Occipital lobe (tissue), 2 donors: Measurements from ENCODE around the gene ZNF74. TPM values are rescaled to one million over a fixed set of nuclear protein-coding genes. Genes with fewer than 3 reads are reported as not detected.
"Not testable (repeated sequence)": the region's sequence is repeated elsewhere in the genome, so short reads cannot be mapped to it uniquely, and the experiment has no call there.

Source experiments
- DNase-seq: peaks from one replicate; lab custom pipeline; 2025; lab: John Stamatoyannopoulos, UW
- total RNA-seq: library from RNA; depleted of rRNA; stranded (reverse); fragments of >200 nt; gene quantifications from one replicate; pipeline ENCODE4 v1.2.3, GENCODE V29; 2014

Gene ZNF74
- total RNA-seq, 1 donor from 2014 or later: 46.2 TPM

DNA sequence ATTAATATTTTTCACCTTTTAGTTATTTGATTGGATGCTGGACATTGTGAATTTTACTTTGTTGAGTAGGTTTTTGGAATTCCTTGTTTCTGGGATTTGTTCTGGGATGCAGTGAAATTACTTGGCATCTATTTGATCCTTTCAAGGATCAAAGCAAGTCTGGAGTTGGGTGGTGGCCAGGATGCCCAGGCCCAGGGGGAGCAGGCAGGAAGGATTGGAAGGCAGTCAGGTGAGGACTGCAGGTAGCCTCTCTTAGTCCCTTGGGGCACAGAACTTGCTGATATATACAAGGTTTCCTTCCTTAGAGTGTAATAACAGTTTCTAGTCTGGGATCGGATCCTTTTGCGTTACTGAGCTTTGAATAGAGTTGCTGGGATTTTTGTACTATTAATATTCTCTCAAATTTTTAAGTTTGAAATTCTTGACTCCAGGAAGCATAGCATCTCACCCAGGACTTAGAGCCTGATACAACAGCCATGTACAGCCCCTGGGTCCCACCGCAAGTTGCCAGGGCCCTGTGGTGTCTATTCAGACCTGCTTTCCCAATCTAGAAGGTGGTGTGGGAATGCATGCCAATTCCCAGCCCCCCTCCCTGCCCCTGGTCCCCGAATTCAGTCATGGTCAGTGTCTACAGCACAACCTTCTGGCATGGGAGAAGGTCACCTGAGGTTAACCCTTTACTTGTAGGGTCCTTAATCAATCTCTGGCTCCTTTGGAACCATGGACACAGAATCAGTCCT is 6.1 kb downstream of the ZNF74 start:
- DNase-seq: no peak

DNA sequence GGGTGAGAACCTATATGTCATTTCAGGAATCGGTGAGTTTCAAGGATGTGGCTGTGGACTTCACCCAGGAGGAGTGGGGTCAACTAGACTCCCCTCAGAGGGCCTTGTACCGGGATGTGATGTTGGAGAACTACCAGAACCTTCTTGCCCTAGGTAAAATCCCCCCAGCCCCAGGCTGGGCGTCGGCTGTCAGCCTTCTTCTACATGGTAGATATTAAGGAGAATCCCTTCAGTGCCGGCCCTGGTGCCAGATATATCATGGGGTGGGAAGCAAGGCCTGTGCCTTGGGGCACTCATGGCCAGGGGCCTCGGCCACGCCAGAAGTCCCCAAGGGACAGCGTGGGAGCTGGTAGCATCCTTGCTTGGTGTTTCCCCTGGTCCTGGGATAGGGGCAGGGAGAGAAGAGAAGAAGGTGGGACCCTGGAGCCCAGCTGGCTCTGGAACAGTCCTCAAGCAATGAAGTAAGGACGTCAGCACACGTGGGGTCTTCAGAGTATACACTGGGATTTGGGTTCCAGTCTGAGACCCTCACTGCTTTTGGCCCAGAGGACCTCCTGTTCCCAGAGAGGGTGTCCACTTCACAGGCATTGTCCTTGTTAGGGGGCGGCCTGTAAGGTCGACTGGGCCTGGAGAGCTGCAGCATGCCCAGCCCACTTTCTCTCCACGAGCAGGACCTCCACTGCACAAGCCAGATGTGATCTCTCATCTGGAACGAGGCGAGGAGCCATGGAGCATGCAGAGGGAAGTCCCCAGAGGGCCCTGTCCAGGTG is 6.8 kb downstream of the ZNF74 start:
- no peak for DNase-seq

DNA sequence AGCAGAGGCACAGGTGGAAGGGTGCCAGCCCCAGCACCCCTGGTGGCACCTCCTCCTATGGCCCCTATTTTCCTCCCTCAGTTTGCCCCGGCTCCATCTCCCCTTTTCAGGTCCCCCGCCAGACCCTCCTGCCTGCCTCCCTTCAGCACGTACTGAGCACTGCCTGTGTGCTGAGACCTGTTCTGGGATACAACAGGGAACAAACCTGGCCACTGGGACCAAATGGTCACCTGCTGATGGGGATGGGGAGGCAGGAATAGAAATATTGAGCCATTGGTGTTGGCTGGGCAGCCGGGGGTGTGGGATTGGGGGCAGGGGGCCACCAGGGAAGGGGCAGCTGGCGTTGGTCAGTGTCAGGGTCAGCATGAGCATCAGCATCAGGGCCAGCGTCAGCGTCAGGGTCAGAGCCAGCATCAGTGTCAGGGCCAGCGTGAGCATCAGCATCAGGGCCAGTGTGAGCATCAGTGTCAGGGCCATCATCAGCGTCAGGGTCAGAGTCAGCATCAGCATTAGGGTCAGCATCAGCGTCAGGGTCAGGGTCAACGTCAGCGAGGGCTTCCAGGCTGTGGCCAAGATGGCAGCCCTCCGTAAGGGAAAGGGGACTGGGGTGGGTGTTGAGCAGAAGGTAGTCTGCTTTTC is 7.5 kb downstream of the ZNF74 start:
- DNase-seq: no peak

DNA sequence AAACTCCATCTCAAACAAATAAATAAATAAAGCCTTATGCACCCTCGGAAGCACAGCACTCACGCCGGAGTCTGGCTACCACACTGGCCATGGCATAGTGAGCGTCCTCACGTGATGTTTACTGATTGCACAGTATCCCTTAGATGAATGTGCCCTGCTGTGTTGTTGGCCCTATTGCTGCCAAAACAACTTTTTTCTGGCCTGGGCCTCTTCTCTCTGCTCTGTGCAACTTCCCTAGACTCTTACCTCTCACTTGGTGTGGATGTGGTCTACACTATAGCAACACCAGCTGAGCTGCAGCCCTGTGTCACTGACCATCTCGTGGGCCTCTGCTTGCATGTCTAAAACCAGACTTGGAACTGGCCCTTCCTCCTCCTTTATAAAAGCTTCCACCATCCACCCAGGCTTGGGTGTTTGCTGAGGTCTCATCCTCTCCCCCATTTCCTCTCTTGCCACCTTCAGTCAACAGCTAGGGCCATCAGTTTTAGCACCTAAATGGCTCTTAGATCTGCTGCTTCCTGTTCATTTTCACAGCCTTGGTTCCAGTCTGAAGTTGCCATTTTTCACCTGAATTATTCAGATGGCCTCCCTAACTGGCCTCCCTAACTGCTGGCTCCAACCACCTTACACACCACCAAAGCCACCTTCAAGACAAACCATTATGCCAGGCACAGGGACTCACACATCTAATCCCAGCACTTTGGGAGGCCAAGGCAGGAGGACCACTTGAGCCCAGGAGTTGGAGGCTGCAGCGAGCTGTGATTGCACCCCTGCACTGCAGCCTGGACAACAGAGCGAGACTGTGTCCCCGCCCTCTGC is 9.2 kb downstream of the ZNF74 start:
- DNase-seq: no peak

DNA sequence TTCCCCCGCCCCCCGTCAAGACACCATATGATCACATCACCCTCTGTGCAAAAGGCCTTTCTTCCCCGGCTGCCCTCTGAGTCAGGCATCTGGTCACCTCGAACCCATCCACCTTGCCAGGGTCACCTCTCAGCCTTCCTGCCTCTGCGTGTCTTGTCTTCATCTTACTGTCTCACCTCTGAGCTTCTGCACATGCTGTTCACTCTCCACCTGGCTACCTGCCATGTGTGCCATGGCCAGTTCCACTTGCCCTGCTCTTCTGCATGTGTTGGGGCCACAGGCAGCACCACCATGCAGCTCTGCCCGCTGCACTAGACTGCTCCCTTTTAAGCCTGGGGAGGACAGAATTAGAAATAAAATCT is 9.8 kb downstream of the ZNF74 start:
- no peak for DNase-seq

DNA sequence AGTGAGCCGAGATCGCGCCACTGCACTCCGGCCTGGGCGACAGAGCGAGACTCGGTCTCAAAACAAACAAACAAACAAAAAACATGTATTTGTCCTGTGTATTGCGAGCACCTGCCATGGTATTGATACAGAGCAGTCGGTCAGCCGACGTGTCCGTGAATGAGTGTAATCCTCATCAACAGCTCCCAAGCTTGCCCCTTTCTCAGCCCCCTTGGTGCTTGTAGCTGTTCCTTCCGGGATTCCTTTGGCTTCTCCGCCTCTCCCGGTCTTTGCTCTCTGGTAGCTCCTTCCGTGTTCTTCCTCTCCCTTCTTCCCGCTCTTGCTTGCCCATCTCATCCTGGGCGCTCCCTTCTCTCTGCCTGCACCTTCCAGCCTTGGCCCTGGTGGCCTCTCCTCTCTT is 10.9 kb downstream of the ZNF74 start:
- no peak for DNase-seq

DNA sequence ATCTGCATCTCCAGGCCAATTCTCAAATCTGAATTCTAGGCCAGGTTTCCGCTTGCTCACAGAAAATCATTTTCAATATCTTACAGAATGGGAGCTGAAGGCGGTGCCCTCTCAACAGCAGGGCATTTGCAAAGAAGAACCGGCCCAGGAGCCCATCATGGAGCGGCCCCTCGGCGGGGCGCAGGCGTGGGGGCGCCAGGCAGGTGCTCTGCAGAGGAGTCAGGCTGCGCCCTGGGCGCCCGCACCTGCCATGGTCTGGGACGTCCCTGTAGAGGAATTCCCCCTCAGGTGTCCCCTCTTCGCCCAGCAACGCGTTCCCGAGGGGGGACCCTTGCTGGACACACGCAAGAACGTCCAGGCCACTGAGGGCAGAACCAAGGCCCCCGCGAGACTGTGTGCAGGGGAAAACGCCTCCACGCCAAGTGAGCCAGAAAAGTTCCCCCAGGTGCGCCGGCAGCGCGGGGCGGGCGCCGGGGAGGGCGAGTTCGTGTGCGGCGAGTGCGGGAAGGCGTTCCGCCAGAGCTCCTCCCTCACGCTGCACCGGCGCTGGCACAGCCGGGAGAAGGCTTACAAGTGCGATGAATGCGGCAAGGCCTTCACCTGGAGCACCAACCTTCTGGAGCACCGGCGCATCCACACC is 11.5 kb downstream of the ZNF74 start:
- DNase-seq: no peak

DNA sequence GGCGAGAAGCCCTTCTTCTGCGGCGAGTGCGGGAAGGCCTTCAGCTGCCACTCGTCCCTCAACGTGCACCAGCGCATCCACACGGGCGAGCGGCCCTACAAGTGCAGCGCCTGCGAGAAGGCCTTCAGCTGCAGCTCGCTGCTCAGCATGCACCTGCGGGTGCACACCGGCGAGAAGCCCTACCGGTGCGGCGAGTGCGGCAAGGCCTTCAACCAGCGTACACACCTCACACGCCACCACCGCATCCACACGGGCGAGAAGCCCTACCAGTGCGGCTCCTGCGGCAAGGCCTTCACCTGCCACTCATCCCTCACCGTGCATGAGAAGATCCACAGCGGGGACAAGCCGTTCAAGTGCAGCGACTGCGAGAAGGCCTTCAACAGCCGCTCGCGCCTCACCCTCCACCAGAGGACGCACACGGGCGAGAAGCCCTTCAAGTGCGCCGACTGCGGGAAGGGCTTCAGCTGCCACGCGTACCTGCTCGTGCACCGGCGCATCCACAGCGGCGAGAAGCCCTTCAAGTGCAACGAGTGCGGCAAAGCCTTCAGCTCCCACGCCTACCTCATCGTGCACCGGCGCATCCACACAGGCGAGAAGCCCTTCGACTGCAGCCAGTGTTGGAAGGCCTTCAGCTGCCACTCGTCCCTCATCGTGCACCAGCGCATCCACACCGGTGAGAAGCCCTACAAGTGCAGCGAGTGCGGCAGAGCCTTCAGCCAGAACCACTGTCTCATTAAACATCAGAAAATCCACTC is 12.2 kb downstream of the ZNF74 start:
- DNase-seq: no peak

DNA sequence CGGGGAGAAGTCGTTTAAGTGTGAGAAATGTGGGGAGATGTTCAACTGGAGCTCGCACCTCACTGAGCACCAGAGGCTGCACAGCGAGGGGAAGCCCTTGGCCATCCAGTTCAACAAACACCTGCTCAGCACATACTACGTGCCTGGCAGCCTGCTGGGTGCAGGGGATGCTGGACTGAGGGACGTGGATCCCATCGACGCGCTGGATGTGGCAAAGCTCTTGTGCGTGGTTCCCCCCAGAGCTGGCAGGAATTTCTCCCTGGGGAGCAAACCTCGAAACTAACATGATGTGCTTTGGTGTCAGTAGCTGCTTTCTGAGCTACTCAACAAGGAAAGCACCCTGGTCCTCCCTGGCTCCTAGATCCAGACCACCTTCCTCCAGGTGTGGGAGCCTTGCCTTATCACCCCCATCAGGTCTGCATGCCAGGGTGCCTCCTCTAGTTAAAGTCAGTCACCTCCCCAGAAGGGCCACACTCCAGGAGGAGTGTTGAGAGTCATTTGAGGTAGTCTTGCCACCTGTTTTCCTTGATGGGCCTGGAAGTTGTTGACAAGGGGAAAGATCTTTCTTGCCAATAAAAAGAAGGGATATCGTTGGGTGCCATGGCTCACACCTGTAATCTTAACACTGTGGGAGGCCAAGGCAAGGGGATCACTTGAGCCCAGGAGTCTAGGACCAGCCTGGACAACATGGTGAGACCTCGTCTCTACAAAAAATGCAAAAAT is 12.9 kb downstream of the ZNF74 start:
- no peak for DNase-seq

DNA sequence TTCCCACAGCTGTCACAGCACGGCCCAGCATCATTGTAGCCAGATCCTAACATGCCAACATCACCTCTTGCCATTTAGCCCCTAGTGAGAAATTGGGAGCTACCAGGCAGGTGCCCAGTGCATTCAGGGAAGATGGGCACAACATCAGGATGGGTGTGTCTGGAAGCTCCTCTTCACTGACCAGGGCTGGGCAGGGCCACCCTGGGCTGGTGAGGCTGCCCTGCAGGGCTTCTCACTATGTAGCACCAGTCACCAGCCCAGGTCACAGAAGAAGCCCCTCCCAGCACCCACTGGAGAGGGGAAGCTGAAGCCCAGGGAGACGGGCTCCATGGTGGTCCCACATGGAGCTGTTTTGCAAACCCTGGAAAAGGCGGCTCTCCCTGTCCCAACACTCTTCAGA is 13.9 kb downstream of the ZNF74 start:
- DNase-seq: no peak

DNA sequence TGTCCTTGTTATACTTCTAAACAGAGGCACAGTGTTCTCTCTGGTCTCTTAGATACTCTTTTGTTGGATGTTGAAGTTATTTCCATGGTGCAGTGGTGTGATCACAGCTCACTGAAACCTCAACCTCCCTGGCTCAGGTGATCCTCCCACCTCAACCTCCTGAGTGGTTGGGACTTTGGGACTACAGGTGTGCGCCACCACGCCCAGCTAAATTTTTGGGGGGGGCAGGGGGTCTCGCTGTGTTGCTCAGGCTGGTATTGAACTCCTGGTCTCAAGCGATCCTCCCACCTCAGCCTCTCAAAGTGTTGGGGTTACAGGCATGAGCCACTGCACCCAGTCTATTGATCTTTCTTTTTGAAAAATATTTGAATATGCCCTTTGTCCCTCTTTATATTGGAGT is 14.9 kb downstream of the ZNF74 start:
- no peak for DNase-seq

DNA sequence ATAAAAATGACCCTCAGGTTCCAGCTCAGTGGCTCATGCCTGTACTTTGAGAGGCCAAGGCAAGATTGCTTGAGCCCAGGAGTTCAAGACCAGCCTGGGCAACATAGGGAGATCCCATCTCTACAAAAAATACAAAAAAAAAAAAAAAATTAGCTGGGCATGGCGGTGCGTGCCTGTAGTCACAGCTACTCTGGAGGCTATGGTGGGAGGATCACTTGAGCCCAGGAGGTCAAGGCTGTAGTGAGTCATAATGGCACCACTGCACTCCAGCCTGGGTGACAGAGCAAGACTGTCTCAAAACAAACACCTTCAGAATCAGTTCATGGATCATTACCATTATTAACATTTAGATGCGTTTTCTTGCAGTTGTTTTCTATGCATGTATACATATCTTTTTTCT is 15.4 kb downstream of the ZNF74 start:
- not testable (repeated sequence) for DNase-seq

DNA sequence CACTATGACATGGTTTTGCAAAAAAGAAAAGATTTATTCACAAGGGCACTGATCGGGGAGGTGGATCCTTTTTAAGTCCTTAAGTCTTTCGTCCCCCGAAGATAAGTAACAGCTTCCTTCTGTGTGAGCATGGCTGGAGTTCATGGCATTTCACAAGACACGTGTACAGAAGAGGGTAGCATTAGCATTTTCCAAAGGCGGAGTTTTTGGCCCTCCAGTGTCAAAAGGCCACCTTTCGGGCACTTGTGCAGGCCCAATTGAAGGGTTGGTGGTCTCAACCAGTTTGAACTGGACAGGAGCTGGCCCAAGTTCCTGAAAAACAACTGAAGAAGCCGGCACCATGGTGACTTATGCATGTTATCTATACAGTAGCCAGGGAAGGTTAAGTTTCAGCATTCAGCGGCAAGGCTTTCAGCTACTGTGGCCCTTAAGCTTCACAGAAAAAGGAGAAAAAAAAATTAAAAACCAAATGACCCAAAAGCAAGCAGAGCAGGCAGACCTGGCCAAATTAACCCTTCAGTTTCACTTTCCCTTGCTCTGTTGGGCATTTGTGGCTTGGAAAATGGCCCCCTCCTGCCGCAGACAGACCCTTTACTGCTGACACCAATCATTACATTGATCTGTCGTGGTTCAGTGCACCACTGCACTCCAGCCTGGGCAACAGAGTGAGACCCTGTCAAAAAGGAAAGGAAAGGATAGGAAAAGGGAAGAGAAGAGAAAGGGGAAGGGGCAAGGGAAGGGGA is 18.7 kb downstream of the ZNF74 start:
- no peak for DNase-seq

DNA sequence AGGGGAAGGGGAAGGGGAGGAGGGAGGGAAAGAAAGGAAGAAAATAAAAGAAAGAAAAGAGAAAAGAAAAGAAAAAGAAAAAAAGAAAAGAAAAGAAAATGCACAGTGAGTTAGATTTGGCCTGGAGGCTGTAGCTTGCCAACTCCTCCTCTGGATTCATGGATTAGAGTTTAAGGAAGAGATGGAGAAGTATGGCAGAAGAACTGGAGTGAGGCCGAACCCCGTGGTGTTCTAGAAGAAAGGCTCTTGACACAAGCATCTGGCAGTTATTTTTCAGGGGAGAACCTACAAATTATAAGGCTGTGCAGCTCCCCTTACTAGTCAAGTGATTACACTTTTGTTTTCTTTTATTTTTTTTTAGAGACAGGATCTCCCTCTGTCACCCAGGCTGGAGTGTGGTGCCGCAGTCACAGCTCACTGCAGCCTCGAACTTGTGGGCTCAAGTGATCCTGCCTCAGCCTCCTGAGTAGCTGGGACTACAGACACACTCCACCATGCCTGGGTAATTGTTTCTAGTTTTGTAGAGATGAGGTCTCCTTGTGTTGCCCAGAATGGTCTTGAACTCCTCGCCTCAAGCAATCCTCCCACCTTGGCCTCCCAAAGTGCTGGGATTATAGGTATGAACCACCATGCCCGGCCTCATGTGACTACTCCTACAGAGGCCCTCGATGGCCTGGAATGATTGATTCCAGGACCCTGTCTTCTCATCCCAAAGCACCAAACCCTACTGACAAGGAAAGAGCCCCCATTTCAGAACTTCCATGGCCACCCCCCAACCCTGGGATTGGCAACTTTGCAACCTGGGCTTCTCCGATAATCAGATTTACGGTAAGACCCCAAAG is 19.5 kb downstream of the ZNF74 start:
- DNase-seq: no peak

DNA sequence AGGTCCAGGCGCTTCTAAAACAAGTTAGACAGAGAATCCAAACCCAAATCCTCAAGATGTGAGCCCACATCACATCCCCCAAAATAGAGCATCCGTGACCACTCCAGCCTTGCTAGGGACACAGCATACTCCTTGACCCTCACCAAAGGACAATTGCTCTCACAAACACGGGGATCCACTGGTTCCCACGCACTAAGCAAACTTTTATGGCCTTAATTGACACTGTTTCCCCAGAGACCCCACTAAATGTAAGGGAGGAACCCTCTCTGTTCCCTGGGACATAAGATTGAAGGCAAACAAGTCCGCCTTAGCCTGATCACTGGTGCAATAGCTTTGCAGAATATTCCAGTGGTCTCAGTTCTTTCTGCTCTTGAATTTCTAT is 20.1 kb downstream of the ZNF74 start:
- no peak for DNase-seq

DNA sequence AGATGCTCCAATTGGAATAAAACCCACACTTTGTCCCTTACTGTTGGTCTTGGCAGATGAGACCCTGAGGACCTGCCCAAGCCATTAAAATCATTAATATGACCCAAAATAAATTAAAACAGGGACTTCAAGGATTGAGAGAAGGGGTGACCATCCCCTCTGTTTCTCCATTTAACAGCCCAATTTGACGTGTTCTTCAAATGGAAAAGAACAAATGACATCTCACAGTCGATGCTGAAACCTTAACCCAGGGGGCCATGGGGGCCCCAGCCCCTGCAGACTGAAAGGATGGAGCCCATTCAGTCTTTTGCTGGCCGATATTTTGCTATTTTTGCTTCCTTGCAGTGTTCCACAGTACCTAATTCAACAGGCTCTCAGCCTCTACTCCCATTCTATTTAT is 20.5 kb downstream of the ZNF74 start:
- DNase-seq: no peak

DNA sequence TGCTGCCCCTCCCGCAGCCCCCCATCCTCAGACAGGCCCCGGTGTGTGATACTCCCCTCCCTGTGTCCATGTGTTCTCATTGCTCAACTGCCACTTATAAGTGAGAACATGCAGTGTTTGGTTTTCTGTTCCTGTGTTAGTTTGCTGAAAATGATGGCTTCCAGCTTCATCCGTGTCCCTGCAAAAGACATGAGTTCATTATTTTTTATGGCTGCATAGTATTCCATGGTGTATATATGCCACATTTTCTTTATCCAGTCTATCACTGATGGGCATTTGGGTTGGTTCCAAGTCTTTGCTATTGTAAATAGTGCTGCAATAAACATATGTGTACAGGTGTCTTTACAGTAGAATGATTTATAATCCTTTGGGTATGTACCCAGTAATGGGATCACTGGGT is 21.3 kb downstream of the ZNF74 start:
- DNase-seq: not testable (repeated sequence)

DNA sequence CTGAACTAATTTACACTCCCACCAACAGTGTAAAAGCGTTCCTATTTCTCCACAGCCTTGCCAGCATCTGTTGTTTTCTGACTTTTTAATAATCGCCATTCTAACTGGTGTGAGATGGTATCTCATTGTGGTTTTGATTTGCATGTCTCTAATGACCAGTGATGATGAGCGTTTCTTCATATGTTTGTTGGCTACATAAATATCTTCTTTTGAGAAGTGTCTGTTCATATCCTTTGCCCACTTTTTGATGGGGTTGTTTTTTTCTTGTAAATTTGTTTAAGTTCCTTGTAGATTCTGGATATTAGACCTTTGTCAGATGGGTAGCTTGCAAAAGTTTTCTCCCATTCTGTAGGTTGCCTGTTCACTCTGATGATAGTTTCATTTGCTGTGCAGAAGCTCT is 21.7 kb downstream of the ZNF74 start:
- not testable (repeated sequence) for DNase-seq
